Measurements from ENCODE around the gene EMC9.

EMC9 gene

DNA sequence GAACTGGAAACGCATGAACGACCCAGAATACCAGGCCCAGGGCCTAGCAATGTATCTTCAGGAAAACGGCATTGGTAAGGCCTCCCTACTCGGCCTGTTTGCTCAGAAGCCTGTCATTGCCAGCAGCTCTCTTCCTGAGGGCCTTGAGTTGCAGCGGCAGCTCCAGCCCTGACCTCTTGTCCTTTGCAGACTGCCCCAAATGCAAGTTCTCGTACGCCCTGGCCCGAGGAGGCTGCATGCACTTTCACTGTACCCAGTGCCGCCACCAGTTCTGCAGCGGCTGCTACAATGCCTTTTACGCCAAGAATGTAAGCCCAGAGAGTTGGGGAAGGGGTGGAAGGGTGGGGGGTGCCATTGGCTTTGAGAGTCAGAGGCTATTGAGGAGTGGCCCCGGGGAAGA lies 15.9 kb upstream of the EMC9 start:
- H3K4me3 ChIP-seq (ENCODE audit: low read length) = no peak overlapping the region
- TF ChIP-seq, protein P1, sequence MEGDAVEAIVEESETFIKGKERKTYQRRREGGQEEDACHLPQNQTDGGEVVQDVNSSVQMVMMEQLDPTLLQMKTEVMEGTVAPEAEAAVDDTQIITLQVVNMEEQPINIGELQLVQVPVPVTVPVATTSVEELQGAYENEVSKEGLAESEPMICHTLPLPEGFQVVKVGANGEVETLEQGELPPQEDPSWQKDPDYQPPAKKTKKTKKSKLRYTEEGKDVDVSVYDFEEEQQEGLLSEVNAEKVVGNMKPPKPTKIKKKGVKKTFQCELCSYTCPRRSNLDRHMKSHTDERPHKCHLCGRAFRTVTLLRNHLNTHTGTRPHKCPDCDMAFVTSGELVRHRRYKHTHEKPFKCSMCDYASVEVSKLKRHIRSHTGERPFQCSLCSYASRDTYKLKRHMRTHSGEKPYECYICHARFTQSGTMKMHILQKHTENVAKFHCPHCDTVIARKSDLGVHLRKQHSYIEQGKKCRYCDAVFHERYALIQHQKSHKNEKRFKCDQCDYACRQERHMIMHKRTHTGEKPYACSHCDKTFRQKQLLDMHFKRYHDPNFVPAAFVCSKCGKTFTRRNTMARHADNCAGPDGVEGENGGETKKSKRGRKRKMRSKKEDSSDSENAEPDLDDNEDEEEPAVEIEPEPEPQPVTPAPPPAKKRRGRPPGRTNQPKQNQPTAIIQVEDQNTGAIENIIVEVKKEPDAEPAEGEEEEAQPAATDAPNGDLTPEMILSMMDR (conservative IDR thresholded peaks at IDR 0.05; ENCODE audit: low read length) = no peak
- no peak for DNase-seq (ENCODE audit: low read depth)

DNA sequence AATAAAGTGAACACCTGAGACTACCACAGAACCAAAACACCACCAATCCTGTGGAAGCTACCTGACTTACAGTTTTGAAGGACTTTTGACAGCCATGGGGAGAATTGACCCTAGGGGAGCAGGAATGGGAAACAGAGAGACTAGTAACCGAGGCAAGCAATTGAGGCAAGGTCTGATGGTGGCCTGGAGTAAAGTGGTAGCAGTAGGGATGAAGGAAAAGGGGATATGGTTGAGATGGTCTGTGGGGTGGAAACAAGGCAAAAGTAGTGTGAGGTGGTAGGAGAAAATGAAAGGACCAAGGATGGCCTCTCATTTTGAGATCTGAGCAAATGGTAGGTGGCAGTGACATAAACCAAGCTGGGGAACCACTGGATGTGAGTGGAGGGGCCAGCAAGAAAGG lies 15.4 kb upstream of the EMC9 start:
- TF ChIP-seq, protein P1 (conservative IDR thresholded peaks at IDR 0.05; ENCODE audit: low read length) = no peak
- no peak overlapping the region for H3K4me3 ChIP-seq (ENCODE audit: low read length)
- no peak for DNase-seq (ENCODE audit: low read depth)

DNA sequence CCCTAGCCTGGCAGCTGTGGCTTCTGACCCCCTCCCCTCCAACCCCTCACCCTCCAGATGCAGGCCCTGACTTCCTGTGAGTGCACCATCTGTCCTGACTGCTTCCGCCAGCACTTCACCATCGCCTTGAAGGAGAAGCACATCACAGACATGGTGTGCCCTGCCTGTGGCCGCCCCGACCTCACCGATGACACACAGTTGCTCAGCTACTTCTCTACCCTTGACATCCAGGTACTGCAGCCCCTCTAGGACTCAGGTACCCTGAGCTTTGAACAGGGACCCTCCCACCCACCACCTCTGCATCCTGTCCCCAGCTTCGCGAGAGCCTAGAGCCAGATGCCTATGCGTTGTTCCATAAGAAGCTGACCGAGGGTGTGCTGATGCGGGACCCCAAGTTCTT lies 13.7 kb upstream of the EMC9 start:
- TF ChIP-seq, protein P1 (conservative IDR thresholded peaks at IDR 0.05; ENCODE audit: low read length) = no peak
- DNase-seq (ENCODE audit: low read depth) = no peak

DNA sequence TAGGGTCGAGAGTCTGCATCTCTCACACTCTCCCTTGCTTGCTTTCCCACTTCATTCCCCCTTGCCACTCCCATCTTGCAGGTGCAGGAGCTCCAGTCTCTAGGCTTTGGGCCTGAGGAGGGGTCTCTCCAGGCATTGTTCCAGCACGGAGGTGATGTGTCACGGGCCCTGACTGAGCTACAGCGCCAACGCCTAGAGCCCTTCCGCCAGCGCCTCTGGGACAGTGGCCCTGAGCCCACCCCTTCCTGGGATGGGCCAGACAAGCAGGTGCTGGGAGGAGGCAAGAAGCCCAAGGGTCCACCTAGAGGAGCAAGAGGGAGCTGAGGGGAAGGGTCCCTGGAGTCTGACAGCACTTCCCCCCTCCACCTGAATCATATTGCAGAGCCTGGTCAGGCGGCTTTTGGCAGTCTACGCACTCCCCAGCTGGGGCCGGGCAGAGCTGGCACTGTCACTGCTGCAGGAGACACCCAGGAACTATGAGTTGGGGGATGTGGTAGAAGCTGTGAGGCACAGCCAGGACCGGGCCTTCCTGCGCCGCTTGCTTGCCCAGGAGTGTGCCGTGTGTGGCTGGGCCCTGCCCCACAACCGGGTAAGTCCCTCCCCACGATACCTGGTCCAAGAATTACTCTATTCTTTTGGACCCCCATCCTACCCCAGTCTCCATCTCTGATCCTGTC lies 10.2 kb upstream of the EMC9 start:
- H3K4me3 ChIP-seq (ENCODE audit: low read length) = no peak overlapping the region
- no peak for DNase-seq (ENCODE audit: low read depth)
- TF ChIP-seq, protein P1 (conservative IDR thresholded peaks at IDR 0.05; ENCODE audit: low read length) = no peak

More for the DNA sequence above, 13.7 kb upstream of the EMC9 start:
- no peak overlapping the region for H3K4me3 ChIP-seq (ENCODE audit: low read length)

DNA sequence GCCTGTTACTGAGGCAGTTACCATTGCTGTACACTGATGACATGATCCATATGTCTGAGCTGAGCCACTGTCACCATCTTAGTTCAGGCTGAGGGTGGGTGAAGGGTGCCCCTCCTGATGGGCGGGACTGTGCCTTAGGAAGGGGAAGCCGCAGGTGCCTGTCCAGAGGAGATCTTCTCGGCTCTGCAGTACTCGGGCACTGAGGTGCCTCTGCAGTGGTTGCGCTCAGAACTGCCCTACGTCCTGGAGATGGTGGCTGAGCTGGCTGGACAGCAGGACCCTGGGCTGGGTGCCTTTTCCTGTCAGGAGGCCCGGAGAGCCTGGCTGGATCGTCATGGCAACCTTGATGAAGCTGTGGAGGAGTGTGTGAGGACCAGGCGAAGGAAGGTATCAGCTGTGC lies 9.6 kb upstream of the EMC9 start:
- TF ChIP-seq, protein P1 (conservative IDR thresholded peaks at IDR 0.05; ENCODE audit: low read length) = no peak
- no peak for DNase-seq (ENCODE audit: low read depth)
- no peak overlapping the region for H3K4me3 ChIP-seq (ENCODE audit: low read length)

DNA sequence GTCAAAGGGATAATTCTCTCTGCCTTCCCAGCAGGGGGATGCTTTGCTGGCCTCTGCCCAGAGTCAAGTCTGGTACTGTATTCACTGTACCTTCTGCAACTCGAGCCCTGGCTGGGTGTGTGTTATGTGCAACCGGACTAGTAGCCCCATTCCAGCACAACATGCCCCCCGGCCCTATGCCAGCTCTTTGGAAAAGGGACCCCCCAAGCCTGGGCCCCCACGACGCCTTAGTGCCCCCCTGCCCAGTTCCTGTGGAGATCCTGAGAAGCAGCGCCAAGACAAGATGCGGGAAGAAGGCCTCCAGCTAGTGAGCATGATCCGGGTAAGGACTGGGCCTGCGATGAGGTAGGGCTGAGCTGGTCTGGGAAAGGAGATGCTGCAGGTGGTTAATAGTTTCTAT lies 9.2 kb upstream of the EMC9 start:
- TF ChIP-seq, protein P1 (conservative IDR thresholded peaks at IDR 0.05; ENCODE audit: low read length) = no peak
- no peak overlapping the region for H3K4me3 ChIP-seq (ENCODE audit: low read length)
- DNase-seq (ENCODE audit: low read depth) = no peak

DNA sequence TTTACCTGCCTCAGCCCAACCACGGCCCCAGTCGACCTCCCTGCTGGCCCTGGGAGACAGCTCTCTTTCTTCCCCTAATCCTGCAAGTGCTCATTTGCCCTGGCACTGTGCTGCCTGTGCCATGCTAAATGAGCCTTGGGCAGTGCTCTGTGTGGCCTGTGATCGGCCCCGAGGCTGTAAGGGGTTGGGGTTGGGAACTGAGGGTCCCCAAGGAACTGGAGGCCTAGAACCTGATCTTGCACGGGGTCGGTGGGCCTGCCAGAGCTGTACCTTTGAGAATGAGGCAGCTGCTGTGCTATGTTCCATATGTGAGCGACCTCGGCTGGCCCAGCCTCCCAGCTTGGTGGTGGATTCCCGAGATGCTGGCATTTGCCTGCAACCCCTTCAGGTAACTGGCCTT lies 8.7 kb upstream of the EMC9 start:
- H3K4me3 ChIP-seq (ENCODE audit: low read length) = no peak overlapping the region

More for the DNA sequence above, 8.7 kb upstream of the EMC9 start:
- no peak for DNase-seq (ENCODE audit: low read depth)
- TF ChIP-seq, protein P1 (conservative IDR thresholded peaks at IDR 0.05; ENCODE audit: low read length) = no peak
